ENCODE data around the gene CTXND1.

Gene CTXND1

GRCh38 chr15:80216141-80216540 is 35.9 kb downstream of the CTXND1 start:
- in situ Hi-C loops (cut with MboI; ENCODE audit: low pct_unique_long_range_greater_than_20kb, low sequenced_read_pairs) = no loop called here
- DNase-seq = no peak

GRCh38 chr15:80214910-80215309 is 37.1 kb downstream of the CTXND1 start:
- no peak for DNase-seq
- in situ Hi-C loops (cut with MboI; ENCODE audit: low pct_unique_long_range_greater_than_20kb, low sequenced_read_pairs) = no loop called here

- DNase-seq = no peak
- in situ Hi-C loops (cut with MboI; ENCODE audit: low pct_unique_long_range_greater_than_20kb, low sequenced_read_pairs) = no loop called here
Observed at GRCh38 chr15:80211976-80212375, 40.0 kb downstream of the CTXND1 start.

- DNase-seq = no peak
- in situ Hi-C loops (cut with MboI; ENCODE audit: low pct_unique_long_range_greater_than_20kb, low sequenced_read_pairs) = no loop called here
Observed at GRCh38 chr15:80210611-80211573, 41.1 kb downstream of the CTXND1 start.

- no peak for DNase-seq
- in situ Hi-C loops (cut with MboI; ENCODE audit: low pct_unique_long_range_greater_than_20kb, low sequenced_read_pairs) = no loop called here
Observed at GRCh38 chr15:80208758-80209734, 43.0 kb downstream of the CTXND1 start.

- in situ Hi-C loops (cut with MboI; ENCODE audit: low pct_unique_long_range_greater_than_20kb, low sequenced_read_pairs) = no loop called here
- DNase-seq = no peak
Observed at GRCh38 chr15:80207887-80208286, 44.1 kb downstream of the CTXND1 start.

GRCh38 chr15:80204231-80204630 is 47.8 kb downstream of the CTXND1 start:
- in situ Hi-C loops (cut with MboI; ENCODE audit: low pct_unique_long_range_greater_than_20kb, low sequenced_read_pairs) = no loop called here
- no peak for DNase-seq

- in situ Hi-C loops (cut with MboI; ENCODE audit: low pct_unique_long_range_greater_than_20kb, low sequenced_read_pairs) = no loop called here
Observed at GRCh38 chr15:80203361-80203885, 48.6 kb downstream of the CTXND1 start.

GRCh38 chr15:80202641-80203360 is 49.2 kb downstream of the CTXND1 start:
- in situ Hi-C loops (cut with MboI; ENCODE audit: low pct_unique_long_range_greater_than_20kb, low sequenced_read_pairs) = no loop called here
- no peak for DNase-seq

More at GRCh38 chr15:80203361-80203885, 48.6 kb downstream of the CTXND1 start:
- DNase-seq = no peak

GRCh38 chr15:80202016-80202315 is 50.0 kb downstream of the CTXND1 start:
- DNase-seq = no peak
- in situ Hi-C loops (cut with MboI; ENCODE audit: low pct_unique_long_range_greater_than_20kb, low sequenced_read_pairs) = no loop called here

- no peak for DNase-seq
Observed at GRCh38 chr15:80201256-80202015, 50.6 kb downstream of the CTXND1 start.

GRCh38 chr15:80199869-80200268 is 52.1 kb downstream of the CTXND1 start:
- in situ Hi-C loops (cut with MboI; ENCODE audit: low pct_unique_long_range_greater_than_20kb, low sequenced_read_pairs) = no loop called here

More at GRCh38 chr15:80201256-80202015, 50.6 kb downstream of the CTXND1 start:
- in situ Hi-C loops (cut with MboI; ENCODE audit: low pct_unique_long_range_greater_than_20kb, low sequenced_read_pairs) = no loop called here

GRCh38 chr15:80199366-80199765 is 52.6 kb downstream of the CTXND1 start:
- in situ Hi-C loops (cut with MboI; ENCODE audit: low pct_unique_long_range_greater_than_20kb, low sequenced_read_pairs) = no loop called here
- no peak for DNase-seq

More at GRCh38 chr15:80199869-80200268, 52.1 kb downstream of the CTXND1 start:
- no peak for DNase-seq

GRCh38 chr15:80194914-80195313 is 57.1 kb downstream of the CTXND1 start:
- in situ Hi-C loops (cut with MboI; ENCODE audit: low pct_unique_long_range_greater_than_20kb, low sequenced_read_pairs) = no loop called here
- DNase-seq = no peak

GRCh38 chr15:80194186-80194585 is 57.8 kb downstream of the CTXND1 start:
- in situ Hi-C loops (cut with MboI; ENCODE audit: low pct_unique_long_range_greater_than_20kb, low sequenced_read_pairs) = no loop called here
- DNase-seq = no peak

- DNase-seq = no peak
- in situ Hi-C loops (cut with MboI; ENCODE audit: low pct_unique_long_range_greater_than_20kb, low sequenced_read_pairs) = no loop called here
Observed at GRCh38 chr15:80191897-80192595, 60.0 kb downstream of the CTXND1 start.

GRCh38 chr15:80191198-80191597 is 60.8 kb downstream of the CTXND1 start:
- in situ Hi-C loops (cut with MboI; ENCODE audit: low pct_unique_long_range_greater_than_20kb, low sequenced_read_pairs) = no loop called here
- DNase-seq = no peak

- in situ Hi-C loops (cut with MboI; ENCODE audit: low pct_unique_long_range_greater_than_20kb, low sequenced_read_pairs) = no loop called here
Observed at GRCh38 chr15:80188251-80188650, 63.8 kb downstream of the CTXND1 start.

More at GRCh38 chr15:80188251-80188650, 63.8 kb downstream of the CTXND1 start:
- no peak for DNase-seq

All from KBM-7 (cell line).